GM18505 (cell line): ENCODE measurements around the gene UBE2U.

Experiments
- ATAC-seq: cut with Tn5 transposase; IDR thresholded peaks from one replicate; pipeline ENCODE4 v1.9.1; 2021; ENCODE audit not compliant: unreplicated experiment
- POLR2A ChIP-seq: IDR thresholded peaks from 4 replicates; pipeline ENCODE4 v1.6.1; 2011; ENCODE audit warnings: borderline replicate concordance; ENCODE audit not compliant: insufficient read depth, insufficient read length; ENCODE audit errors: extremely low read depth

Gene UBE2U

GRCh38 chr1:64296459-64296858, 93.0 kb downstream of the UBE2U start:
- no peak for TF ChIP-seq POLR2A

GRCh38 chr1:64302194-64302593, 98.8 kb downstream of the UBE2U start:
- no peak for TF ChIP-seq POLR2A
- ATAC-seq, result no peak

More at GRCh38 chr1:64296459-64296858, 93.0 kb downstream of the UBE2U start:
- ATAC-seq, result no peak

GRCh38 chr1:64302971-64303370, 99.5 kb downstream of the UBE2U start:
- TF ChIP-seq POLR2A, result no peak
- no peak for ATAC-seq

- no peak for TF ChIP-seq POLR2A
- no peak for ATAC-seq
These were observed 101.4 kb downstream of the UBE2U start for GRCh38 chr1:64304823-64305222.

GRCh38 chr1:64308866-64309265, 105.4 kb downstream of the UBE2U start:
- no peak for ATAC-seq
- no peak for TF ChIP-seq POLR2A

GRCh38 chr1:64309431-64309831, 106.0 kb downstream of the UBE2U start:
- no peak for ATAC-seq
- no peak for TF ChIP-seq POLR2A

GRCh38 chr1:64310760-64311159, 107.3 kb downstream of the UBE2U start:
- no peak for TF ChIP-seq POLR2A

GRCh38 chr1:64312431-64312830, 109.0 kb downstream of the UBE2U start:
- TF ChIP-seq POLR2A, result no peak
- no peak for ATAC-seq

More at GRCh38 chr1:64310760-64311159, 107.3 kb downstream of the UBE2U start:
- no peak for ATAC-seq

GRCh38 chr1:64315402-64315801, 112.0 kb downstream of the UBE2U start:
- ATAC-seq, result no peak
- no peak for TF ChIP-seq POLR2A
